IMR-90 (cell line): ENCODE measurements around the gene PPM1J. TPM values are rescaled to one million over a fixed set of nuclear protein-coding genes. Genes with fewer than 3 reads are reported as not detected.

Source experiments
- polyA plus RNA-seq, 3 experiments: library from polyadenylated mRNA; depleted of rRNA; stranded (reverse); fragments of >200 nt; gene quantifications; 2 replicates each; pipeline ENCODE4 v1.2.3, GENCODE V29; 2012; ENCODE audit warnings: low replicate concordance in 1 of 3
- total RNA-seq: library from RNA; depleted of rRNA; stranded (reverse); fragments of >200 nt; gene quantifications from 2 replicates; pipeline ENCODE4 v1.2.3, GENCODE V29; 2012; rRNA removed

Gene PPM1J
- total and polyA plus RNA-seq, 2 of the 4 experiments (the other 2 are of a cell fraction): 1.8 to 2.4 TPM

Other genes with a start within 250 kb of the PPM1J start
- gene WNT2B, start 206.4 kb downstream of the PPM1J start, total RNA-seq: 0.54 and 0.56 TPM in 2 replicates
- gene WNT2B, start 206.4 kb downstream of the PPM1J start, polyA plus RNA-seq (2012; rRNA removed): 0.50 TPM in 2 replicates
- gene ST7L, start 96.2 kb downstream of the PPM1J start, total RNA-seq: 14.7 and 16.9 TPM in 2 replicates
- 7.7 TPM in 2 replicates for gene ST7L, start 96.2 kb downstream of the PPM1J start, polyA plus RNA-seq (2012; rRNA removed)
- 262 and 440 TPM in 2 replicates for gene CAPZA1, start 95.5 kb downstream of the PPM1J start, total RNA-seq
- 98.5 and 108 TPM in 2 replicates for gene CAPZA1, start 95.5 kb downstream of the PPM1J start, polyA plus RNA-seq (2012; rRNA removed)
- gene MOV10, start 40.7 kb downstream of the PPM1J start, total RNA-seq: 33.9 and 36.7 TPM in 2 replicates
- 102 and 103 TPM in 2 replicates for gene MOV10, start 40.7 kb downstream of the PPM1J start, polyA plus RNA-seq (2012; rRNA removed)
- 699 and 764 TPM in 2 replicates for gene RHOC, start 8.2 kb downstream of the PPM1J start, total RNA-seq
- 839 and 1,049 TPM in 2 replicates for gene RHOC, start 8.2 kb downstream of the PPM1J start, polyA plus RNA-seq (2012; rRNA removed)
- 156 and 187 TPM in 2 replicates for gene SLC16A1, start 240.9 kb upstream of the PPM1J start, total RNA-seq
- gene SLC16A1, start 240.9 kb upstream of the PPM1J start, polyA plus RNA-seq (2012; rRNA removed): 27.6 and 32.9 TPM in 2 replicates